OCI-LY1 (cell line): ENCODE data around the gene RMI2.

ENCODE experiments used
- H2AFZ ChIP-seq: fragments of 200-600 bp; sonication (generic), shearing (Covaris generic); 2 replicates; pipeline ENCODE4 v1.6.0; 2014; ENCODE audit warnings: antibody characterized with exemption, mild to moderate bottlenecking, low read length
- H3F3A ChIP-seq: fragments of 200-600 bp; sonication (generic), shearing (Covaris generic); 2 replicates; pipeline ENCODE4 v1.6.0; 2014; ENCODE audit warnings: mild to moderate bottlenecking, antibody characterized with exemption, low read length, moderate library complexity; ENCODE audit not compliant: insufficient read depth
- H3K27ac ChIP-seq: fragments of 200-600 bp; sonication (generic); 2 replicates; pipeline ENCODE4 v1.5.1; 2014; ENCODE audit warnings: low read length, mixed run types, mild to moderate bottlenecking, low read depth; ENCODE audit not compliant: poor library complexity, severe bottlenecking
- H3K27me3 ChIP-seq: fragments of 200-600 bp; sonication (generic); 2 replicates; pipeline ENCODE4 v1.6.0; 2014; ENCODE audit warnings: antibody characterized with exemption, mild to moderate bottlenecking, low read length, moderate library complexity; ENCODE audit not compliant: insufficient read depth
- H3K36me3 ChIP-seq: fragments of 200-600 bp; sonication (generic); 2 replicates; pipeline ENCODE4 v1.6.1; 2014; ENCODE audit warnings: mild to moderate bottlenecking, antibody characterized with exemption, low read length, moderate library complexity, mixed read lengths; ENCODE audit not compliant: insufficient read depth
- H3K4me1 ChIP-seq: fragments of 200-600 bp; sonication (generic); 2 replicates; pipeline ENCODE4 v1.5.1; 2014; ENCODE audit warnings: mild to moderate bottlenecking, low read length, moderate library complexity; ENCODE audit not compliant: insufficient read depth, severe bottlenecking
- H3K4me2 ChIP-seq: fragments of 200-600 bp; sonication (generic), shearing (Covaris generic); 2 replicates; pipeline ENCODE4 v1.6.1; 2014; ENCODE audit warnings: low read length
- H3K4me3 ChIP-seq: fragments of 200-600 bp; sonication (generic); 2 replicates; pipeline ENCODE4 v1.5.1; 2014; ENCODE audit warnings: low read length, low read depth, mild to moderate bottlenecking, mixed read lengths; ENCODE audit not compliant: poor library complexity, severe bottlenecking
- H3K79me2 ChIP-seq: fragments of 200-600 bp; shearing (Covaris generic); 2 replicates; pipeline ENCODE4 v1.6.1; 2016; ENCODE audit warnings: mixed run types, low read length, mixed read lengths; ENCODE audit not compliant: insufficient read depth
- H3K9ac ChIP-seq: fragments of 200-600 bp; sonication (generic), shearing (Covaris generic); 2 replicates; pipeline ENCODE4 v1.6.1; 2014; ENCODE audit warnings: mild to moderate bottlenecking, low read length, mixed read lengths
- H3K9me2 ChIP-seq: fragments of 200-600 bp; sonication (generic), shearing (Covaris generic); 2 replicates; pipeline ENCODE4 v1.6.1; 2014; ENCODE audit warnings: low read depth, mild to moderate bottlenecking, low read length, mixed read lengths
- H3K9me3 ChIP-seq: fragments of 200-600 bp; shearing (Covaris generic); 2 replicates; pipeline ENCODE4 v1.6.1; 2014; ENCODE audit warnings: low read length, mixed read lengths
- H4K20me1 ChIP-seq: fragments of 200-600 bp; sonication (generic), shearing (Covaris generic); 2 replicates; pipeline ENCODE4 v1.6.0; 2016; ENCODE audit warnings: mild to moderate bottlenecking, low read length; ENCODE audit not compliant: insufficient read depth
- CTCF ChIP-seq: fragments of 200-600 bp; sonication (generic), shearing (Covaris generic); IDR thresholded peaks from 2 replicates; pipeline ENCODE4 v1.5.1; 2017; ENCODE audit warnings: mild to moderate bottlenecking, antibody characterized with exemption, low read length, moderate library complexity, mixed read lengths
- EZH2 ChIP-seq: fragments of 200-600 bp; sonication (generic), shearing (Covaris generic); IDR thresholded peaks from 2 replicates; pipeline ENCODE4 v1.8.0; 2017; ENCODE audit warnings: borderline replicate concordance, mixed run types, mild to moderate bottlenecking, antibody characterized with exemption, low read length, moderate library complexity, mixed read lengths

Gene RMI2

GRCh38 chr16:11319529-11320146 lies 25.6 kb upstream of the RMI2 start:
- H3K9me3 ChIP-seq = no peaks in the 10 kb centered on the region
- no peaks in the 10 kb centered on the region for H4K20me1 ChIP-seq
- no peak overlapping the region for H3K4me2 ChIP-seq
- no peak overlapping the region for H3K27ac ChIP-seq
- TF ChIP-seq EZH2 = no peak
- peaks cover 14% of the 10 kb centered on the region for H3K4me1 ChIP-seq
- no peaks in the 10 kb centered on the region for H3K36me3 ChIP-seq
- no peaks in the 10 kb centered on the region for H3K27me3 ChIP-seq
- H3K4me3 ChIP-seq = no peak overlapping the region
- no peaks in the 10 kb centered on the region for H3K9me2 ChIP-seq
- no peaks in the 10 kb centered on the region for H3K79me2 ChIP-seq
- H2AFZ ChIP-seq = no peak overlapping the region
- no peak overlapping the region for H3K9ac ChIP-seq
- H3F3A ChIP-seq = no peaks in the 10 kb centered on the region

GRCh38 chr16:11320170-11320569 lies 25.1 kb upstream of the RMI2 start:
- no peaks in the 10 kb centered on the region for H4K20me1 ChIP-seq
- H3K9me2 ChIP-seq = no peaks in the 10 kb centered on the region
- no peak overlapping the region for H3K27ac ChIP-seq
- TF ChIP-seq EZH2 (no peak), CTCF (no peak)
- H3F3A ChIP-seq = no peaks in the 10 kb centered on the region
- H2AFZ ChIP-seq = no peak overlapping the region
- H3K79me2 ChIP-seq = no peaks in the 10 kb centered on the region
- H3K27me3 ChIP-seq = no peaks in the 10 kb centered on the region
- H3K36me3 ChIP-seq = no peaks in the 10 kb centered on the region
- H3K4me3 ChIP-seq = no peak overlapping the region
- H3K9me3 ChIP-seq = no peaks in the 10 kb centered on the region
- no peak overlapping the region for H3K4me2 ChIP-seq
- H3K9ac ChIP-seq = no peak overlapping the region
- H3K4me1 ChIP-seq = peaks cover 14% of the 10 kb centered on the region

- Histone ChIP-seq H2AFZ (no peak overlapping the region), H3K36me3 (peaks cover 2% of the 10 kb centered on the region; the same call in 1 of the 2 replicates), H3K79me2 (no peaks in the 10 kb centered on the region), H3K27ac (no peak overlapping the region), H3K27me3 (peaks cover 7% of the 10 kb centered on the region; the same call in 1 of the 2 replicates), H3F3A (no peaks in the 10 kb centered on the region), H3K9ac (no peak overlapping the region), H3K9me3 (0 out of 2 replicates have a peak, but pooled peaks cover under 1% of the 10 kb centered on the region), H3K4me3 (no peak overlapping the region), H3K4me1 (peaks cover 15% of the 10 kb centered on the region), H4K20me1 (no peaks in the 10 kb centered on the region), H3K9me2 (no peaks in the 10 kb centered on the region), H3K4me2 (no peak overlapping the region)
- no peak for TF ChIP-seq EZH2
- TF ChIP-seq CTCF = no peak
Measured at GRCh38 chr16:11321662-11322061, 23.6 kb upstream of the RMI2 start.

- H3K9ac ChIP-seq = no peak overlapping the region
- H4K20me1 ChIP-seq = no peaks in the 10 kb centered on the region
- H3F3A ChIP-seq = no peaks in the 10 kb centered on the region
- no peaks in the 10 kb centered on the region for H3K9me2 ChIP-seq
- H2AFZ ChIP-seq = no peak overlapping the region
- H3K27ac ChIP-seq = no peak overlapping the region
- H3K4me3 ChIP-seq = no peak overlapping the region
- peaks cover 14% of the 10 kb centered on the region for H3K4me1 ChIP-seq
- TF ChIP-seq CTCF (no peak), EZH2 (no peak)
- H3K27me3 ChIP-seq = peaks cover 18% of the 10 kb centered on the region; the same call in 1 of the 2 replicates
- no peaks in the 10 kb centered on the region for H3K79me2 ChIP-seq
- H3K9me3 ChIP-seq = 0 out of 2 replicates have a peak, but pooled peaks cover 6% of the 10 kb centered on the region
- H3K36me3 ChIP-seq = peaks cover 10% of the 10 kb centered on the region; the same call in 1 of the 2 replicates
- no peak overlapping the region for H3K4me2 ChIP-seq
Measured at GRCh38 chr16:11322823-11323222, 22.4 kb upstream of the RMI2 start.
